GM21423 (cell line): ENCODE results near the gene LRP8.

Experiments
- ATAC-seq: cut with Tn5 transposase; IDR thresholded peaks from one replicate; pipeline ENCODE4 v1.9.1; 2021; ENCODE audit warnings: mild to moderate bottlenecking, moderate library complexity; ENCODE audit not compliant: unreplicated experiment

The LRP8 gene

DNA sequence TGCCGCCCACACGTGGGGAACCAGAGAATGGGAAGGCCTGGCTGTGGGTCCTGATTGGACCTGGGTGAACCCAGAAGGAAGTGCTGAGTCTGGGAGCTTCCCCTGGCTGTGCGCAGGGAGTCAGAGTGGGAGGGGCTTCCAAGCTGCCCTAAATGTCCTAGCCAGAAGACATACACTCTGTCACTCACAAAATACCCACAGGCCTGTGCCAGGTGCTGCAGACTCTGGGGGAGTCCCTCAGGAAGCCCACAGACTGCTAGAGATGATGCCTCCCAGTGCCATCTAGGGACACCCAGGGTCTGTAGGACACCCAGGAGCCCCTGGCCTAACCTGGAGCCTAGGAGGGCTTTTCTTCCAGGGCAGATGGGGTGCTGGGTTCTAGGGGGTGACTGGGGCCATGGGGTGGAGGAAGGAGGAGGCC lies 33.7 kb upstream of the LRP8 start:
- ATAC-seq = no peak

DNA sequence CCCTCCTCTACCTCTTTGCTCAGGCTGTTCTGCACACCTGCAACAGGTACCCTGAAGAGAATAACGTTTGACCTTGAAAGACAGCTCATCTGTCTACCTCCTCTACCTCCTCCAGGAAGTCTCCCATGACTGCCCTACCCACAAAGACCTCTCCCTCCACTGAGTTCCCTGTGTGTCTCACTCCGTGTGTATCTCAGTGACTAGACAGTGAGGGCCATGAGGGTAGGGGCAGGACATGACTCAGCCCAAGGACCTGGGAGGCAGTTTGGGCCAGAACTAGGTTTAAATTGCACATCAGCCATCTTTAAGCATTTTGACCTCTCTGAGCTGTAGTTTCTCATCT lies 32.0 kb upstream of the LRP8 start:
- no peak for ATAC-seq

DNA sequence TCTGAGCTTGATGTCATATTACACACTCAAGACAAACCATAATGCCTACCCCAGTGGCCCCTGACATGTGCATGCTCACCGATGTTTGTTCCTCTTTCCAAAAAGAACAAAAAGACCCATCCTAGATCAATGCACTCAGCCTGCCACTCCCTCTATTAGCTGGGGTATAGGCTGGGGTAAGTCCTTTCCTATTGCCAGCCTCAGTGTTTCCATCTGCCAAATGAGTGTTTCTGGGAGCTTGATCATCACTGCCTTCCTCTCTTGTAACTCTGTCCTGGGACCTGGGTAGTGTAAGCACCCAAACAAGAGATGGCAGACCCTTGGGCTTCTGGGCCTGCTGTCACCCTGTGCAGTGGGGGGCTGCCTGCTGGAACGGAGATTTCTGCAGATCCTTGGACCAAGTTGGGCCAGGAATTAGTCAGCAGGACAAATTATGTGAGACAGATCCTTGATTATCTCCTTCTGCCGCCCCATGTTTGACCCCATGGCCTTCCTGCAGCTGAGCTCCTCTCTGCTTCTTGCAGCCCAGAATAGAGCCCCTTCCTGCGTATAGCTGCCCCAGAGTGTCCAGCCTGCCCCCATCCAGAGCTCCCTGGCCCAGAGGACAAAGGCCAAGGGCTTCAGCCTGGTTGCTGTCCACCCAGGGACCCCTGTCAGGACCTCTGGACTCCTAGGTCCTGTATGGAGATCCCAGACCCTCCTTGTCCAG lies 31.5 kb upstream of the LRP8 start:
- ATAC-seq = no peak

DNA sequence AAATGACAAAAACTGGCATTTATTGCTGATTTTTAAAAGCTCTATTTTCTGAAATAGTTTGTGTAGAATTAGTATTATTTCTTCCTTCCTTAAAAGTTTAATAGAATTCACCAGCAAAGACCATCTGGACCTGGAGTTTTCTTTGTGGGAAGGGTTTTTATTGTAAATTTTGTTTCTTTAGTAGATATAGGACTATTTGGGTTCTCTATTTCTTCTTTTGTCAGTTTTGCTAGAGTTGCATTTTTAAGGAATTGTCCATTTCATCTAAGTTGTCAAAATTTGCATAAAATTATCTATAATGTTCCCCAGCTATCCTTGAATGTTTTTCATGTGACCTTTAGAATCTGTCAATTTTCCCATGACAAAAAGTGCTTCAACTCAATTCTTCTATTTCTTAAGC lies 28.8 kb upstream of the LRP8 start:
- no peak for ATAC-seq

GRCh38 chr1:53354119-53354518 lies 26.2 kb upstream of the LRP8 start:
- no peak for ATAC-seq

GRCh38 chr1:53352561-53352960 lies 24.7 kb upstream of the LRP8 start:
- no peak for ATAC-seq

DNA sequence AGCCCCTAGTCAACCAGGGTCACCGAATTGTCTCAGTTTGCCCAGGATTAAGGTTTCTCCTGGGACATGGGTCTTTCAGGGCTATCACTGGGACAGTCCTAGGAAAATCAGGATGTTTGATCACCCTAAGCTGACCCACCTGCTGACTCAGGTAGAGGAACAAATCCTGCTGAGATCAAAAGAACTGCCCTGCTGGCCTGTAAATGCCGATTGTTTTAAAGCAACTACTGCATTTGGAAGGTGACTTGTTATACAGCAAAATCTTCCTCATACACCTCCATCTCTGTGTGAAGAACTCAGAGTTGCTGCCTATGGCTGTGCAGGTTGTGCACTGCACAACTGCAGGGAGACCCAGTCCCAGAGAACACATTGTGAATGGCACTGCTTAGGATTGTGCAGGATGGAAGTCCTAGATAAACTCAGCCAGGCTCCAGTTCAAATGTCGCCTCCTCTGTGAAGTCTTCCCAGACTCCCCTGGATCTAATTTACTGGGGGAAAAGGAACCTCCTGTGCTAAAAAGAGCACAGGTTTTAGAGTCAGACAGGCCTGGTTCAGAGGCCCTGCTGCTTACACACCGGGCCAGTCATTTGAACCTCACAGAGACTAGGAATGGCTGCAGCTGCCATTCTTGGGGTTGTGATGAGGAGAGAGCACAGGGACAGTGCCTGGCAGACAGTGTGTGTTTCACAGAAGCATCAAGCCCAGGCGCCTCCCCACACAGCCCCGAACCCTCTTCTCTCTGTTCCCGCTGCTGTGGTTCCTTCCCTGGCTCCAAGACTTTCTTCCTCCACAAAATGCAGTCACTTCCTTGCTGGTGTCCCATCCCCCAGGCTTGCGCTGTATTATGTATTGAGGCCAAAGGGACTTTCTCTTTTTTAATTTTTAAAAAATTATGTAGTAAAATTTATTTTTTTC lies 23.2 kb upstream of the LRP8 start:
- no peak for ATAC-seq

DNA sequence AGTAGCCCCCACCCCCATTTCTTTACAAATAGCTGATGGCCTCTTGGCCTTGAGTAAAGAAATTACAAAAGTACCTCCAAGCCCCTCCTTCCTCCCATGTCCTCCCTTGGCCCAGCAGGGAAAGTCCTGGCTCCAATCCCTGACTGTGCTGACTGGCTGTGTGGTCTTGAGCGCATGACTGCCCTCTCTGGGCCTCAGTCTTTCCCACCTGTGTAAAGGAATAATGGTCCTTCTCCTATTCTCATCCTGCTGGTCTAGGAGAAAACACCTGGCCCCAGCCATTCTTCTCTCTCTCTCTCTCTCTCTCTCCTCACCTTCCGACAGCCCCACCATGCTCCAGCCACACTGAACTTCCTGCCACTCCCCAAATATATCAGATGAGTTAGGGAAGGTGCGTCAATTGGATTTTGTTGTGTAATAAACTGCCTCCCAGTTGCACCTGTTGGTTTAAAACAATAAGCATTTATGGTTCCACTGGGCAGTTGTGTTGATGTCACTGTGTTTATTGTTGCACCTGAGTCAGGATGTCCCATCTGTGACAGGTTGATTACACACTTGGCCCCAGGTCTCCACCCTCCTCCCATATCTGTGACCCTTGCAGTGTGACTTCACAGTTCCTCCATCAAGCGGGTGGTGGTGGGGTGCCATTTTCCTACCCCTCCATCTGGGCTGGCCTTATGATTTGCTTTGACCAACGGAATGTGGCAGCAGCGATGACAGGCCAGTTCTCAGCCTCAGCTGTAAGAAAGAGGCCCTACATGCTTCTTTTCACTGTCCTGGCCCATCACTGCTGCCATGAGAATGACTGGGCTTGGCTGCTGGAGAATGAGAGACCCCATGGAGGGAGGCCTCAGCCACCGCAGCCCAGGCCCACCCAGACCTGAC lies 22.3 kb upstream of the LRP8 start:
- ATAC-seq = no peak

- ATAC-seq = no peak
Measured at GRCh38 chr1:53349369-53349835, 21.5 kb upstream of the LRP8 start.

- no peak for ATAC-seq
Measured at GRCh38 chr1:53348486-53349368, 20.9 kb upstream of the LRP8 start.

DNA sequence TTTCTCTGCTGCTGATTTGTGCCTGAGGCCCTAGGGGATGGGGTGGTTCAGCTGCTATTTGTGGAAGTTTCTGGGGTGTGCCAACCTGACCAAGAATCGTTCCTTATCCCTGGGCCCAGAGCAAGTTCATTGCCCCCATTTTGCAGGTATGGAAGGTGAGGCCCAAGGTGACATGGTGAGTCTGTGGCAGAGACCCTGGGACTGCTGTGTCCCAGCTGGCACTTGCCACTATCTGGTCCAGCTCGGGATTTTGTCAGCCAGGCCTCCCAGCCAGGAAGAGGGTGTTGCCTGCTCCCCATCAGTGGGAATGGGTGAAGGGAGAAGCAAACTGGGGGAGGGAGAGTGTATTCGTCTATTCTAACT lies 18.9 kb upstream of the LRP8 start:
- no peak for ATAC-seq

GRCh38 chr1:53345996-53346813 lies 18.3 kb upstream of the LRP8 start:
- ATAC-seq = no peak

GRCh38 chr1:53344921-53345838 lies 17.3 kb upstream of the LRP8 start:
- ATAC-seq = peak; percentile 73

DNA sequence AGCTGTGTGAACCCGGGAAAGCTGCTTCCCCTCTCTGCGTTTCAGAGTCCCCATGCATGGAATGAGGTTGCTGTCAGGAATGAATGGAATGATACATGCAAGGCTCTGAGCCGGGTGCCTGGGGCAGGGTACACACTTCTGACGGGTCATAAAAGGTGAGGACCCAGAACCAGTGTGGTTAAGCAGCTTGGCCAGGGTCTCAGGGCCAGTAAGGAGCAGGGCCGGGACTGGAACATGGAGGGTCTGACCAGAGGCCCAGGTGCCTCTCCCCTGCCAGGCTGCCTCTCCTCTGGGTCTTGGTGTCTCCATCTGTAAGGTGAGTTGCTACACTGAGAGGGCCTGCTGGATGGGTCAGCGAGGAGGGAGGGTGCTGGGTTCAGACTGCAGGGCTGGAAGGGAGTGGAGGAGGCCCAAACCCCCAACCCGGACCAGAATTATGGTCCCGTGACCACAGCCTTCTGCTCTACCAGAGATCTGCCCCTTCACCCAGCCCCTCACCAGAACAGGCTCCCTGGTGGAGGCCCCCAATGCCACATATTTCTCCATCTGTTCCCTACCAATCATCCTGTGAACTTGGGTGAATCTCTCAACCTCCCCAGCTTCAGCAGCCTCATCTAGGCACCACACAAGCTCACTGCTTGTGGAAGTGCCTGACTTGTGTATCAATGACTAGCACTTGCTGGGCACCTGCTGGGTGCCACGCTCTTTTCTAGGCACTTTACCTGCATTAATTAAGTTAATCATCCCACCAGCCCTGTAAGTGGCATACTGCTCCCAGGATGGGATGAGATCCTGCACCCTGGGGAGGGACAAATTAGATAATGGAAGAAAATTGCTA lies 16.2 kb upstream of the LRP8 start:
- ATAC-seq = no peak

DNA sequence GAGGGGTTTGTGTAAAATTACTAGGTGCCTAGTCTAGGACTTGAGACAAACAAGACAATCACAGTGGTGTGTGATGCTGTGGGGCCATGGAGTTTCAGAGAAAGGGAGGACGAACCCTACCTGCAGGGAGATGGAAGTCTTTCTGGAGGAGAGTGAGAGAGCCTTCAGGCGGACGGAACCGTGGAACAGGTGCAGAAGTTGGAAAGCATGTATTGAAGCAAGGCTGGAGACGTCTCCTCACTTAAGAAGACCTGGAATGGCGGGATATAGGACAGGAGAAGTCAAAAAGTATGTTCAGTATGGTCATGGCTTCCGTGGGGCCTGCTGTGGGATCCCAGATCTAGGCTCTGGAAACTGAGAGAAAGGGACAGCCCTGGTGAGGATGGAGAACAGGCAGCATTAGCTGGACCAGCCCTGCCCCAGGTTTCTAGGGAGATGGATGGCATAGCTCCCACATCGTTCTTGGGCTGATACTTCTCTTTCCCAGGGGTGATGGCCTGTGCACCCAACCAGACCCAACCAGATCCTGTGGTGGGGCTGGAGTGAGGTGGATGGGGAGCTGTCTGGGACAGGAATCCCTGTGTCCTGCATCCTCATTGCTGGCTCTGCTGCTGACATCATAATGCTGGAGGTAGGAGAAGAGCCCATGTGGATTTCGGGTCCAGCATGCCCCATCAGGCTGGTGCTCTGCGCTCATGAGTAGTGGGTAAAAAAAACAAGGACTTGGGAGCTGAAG lies 15.0 kb upstream of the LRP8 start:
- no peak for ATAC-seq

DNA sequence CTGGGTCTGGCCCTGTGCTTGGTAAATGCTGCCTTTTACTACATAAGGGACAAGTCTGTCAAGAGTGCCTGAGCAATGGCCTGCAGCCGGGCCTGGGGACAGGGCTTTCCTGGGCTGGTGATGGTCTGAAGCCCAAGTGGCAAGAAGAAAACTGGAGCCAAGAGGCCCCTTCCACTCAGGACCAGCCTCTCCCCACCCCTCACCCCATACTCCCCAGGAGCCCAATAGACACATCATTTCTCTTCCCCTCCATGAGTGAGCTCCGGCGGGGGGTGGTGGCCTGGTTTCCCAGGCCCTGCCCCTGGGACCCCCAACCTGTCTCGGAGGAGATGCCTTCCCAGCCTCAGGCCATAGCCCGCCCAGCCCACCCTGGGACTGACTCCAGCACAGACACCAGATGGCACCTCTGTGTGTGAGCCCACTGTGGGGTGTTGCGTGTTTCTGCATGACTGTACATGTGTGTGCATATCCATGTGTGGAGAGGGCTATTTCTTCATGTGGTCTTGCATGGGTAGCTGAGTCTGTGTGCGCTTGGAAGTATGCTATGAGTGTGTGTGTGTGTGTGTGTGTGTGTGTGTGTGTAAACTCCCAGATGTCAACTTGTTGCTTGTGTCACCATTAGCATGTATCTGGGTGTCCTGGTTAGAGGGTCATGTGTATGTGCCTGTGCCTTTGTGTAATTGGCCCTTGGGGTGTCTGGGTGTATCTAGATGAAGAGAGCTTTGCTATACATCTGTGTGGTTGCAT lies 14.3 kb upstream of the LRP8 start:
- ATAC-seq = no peak
